ENCODE data around the gene IQGAP1.

- TF ChIP-seq, protein P1, sequence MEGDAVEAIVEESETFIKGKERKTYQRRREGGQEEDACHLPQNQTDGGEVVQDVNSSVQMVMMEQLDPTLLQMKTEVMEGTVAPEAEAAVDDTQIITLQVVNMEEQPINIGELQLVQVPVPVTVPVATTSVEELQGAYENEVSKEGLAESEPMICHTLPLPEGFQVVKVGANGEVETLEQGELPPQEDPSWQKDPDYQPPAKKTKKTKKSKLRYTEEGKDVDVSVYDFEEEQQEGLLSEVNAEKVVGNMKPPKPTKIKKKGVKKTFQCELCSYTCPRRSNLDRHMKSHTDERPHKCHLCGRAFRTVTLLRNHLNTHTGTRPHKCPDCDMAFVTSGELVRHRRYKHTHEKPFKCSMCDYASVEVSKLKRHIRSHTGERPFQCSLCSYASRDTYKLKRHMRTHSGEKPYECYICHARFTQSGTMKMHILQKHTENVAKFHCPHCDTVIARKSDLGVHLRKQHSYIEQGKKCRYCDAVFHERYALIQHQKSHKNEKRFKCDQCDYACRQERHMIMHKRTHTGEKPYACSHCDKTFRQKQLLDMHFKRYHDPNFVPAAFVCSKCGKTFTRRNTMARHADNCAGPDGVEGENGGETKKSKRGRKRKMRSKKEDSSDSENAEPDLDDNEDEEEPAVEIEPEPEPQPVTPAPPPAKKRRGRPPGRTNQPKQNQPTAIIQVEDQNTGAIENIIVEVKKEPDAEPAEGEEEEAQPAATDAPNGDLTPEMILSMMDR (IDR thresholded peaks at IDR 0.05; ENCODE audit: low read depth, low read length, missing input control), result no peak
- TF ChIP-seq YY1 (IDR thresholded peaks at IDR 0.05), result no peak
- TF ChIP-seq JUND (IDR thresholded peaks at IDR 0.05), result no peak
- no peak for TF ChIP-seq RXRA (IDR thresholded peaks at IDR 0.05)
- TF ChIP-seq REST (IDR thresholded peaks at IDR 0.05), result no peak
- TF ChIP-seq RAD21 (IDR thresholded peaks at IDR 0.05), result no peak
- no peak for TF ChIP-seq ZBTB33 (IDR thresholded peaks at IDR 0.05)
These were observed 108.7 kb downstream of the IQGAP1 start for GRCh38 chr15:90496791-90497190.

All from liver (tissue), 3 donors.